GM12891 (cell line): ENCODE results near the gene ADARB1.

ENCODE experiments used
- POLR2A ChIP-seq: IDR thresholded peaks from 2 replicates; pipeline ENCODE4 v1.6.1; 2011; ENCODE audit warnings: low read depth, low read length, control low read depth
- TAF1 ChIP-seq: IDR thresholded peaks from 2 replicates; pipeline ENCODE4 v1.6.1; 2011; ENCODE audit warnings: low read depth, low read length, control low read depth

DNA sequence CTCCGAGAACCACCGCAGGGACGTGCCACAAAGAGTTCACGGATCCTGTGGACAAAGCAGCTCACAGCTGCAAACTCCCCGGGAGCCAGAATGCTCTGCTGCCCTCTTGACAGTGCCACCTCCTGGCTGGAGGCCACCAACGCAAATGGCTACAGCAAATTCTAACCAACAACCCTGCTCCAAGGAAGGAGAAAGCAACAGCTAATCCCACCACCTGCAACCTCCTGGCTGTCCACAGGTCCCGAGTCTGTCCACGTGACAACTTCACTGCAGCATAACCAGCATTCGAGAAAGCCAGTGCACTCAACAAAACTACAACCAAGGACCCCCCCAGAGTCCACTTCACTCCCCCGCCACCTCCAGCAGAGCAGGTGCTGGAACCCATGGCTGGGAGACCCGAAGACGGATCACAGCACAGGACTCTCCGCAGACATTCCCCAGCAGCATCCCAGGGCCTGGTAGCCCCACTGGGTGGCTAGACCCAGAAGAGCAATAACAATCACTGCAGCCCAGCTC, 196.0 kb downstream of the ADARB1 start:
- TF ChIP-seq TAF1 (no peak), POLR2A (no peak)
